Nucleus accumbens (tissue), 56 donors: ENCODE measurements around the gene IL17RA.
A peak's percentile ranks its signal among the peaks of the same experiment; 100 is the strongest.

Source experiments
- DNase-seq, 56 donors: peaks; one replicate each; lab custom pipeline; 2025; lab: John Stamatoyannopoulos, UW

Gene IL17RA

GRCh38 chr22:17084554-17085276 lies at the start of gene IL17RA:
TSS of gene IL17RA (plus strand) at chr22:17085000. CDS start at chr22:17085092, 92 bp downstream.
- peak in 53 of 56 donors; percentile 10 to 79 (median 54) for DNase-seq

- peak in 7 of 56 donors; percentile 6 to 24 (median 15) for DNase-seq
These were observed 49.6 kb upstream of the IL17RA start for GRCh38 chr22:17035246-17035645.

GRCh38 chr22:17035976-17036841 lies 48.6 kb upstream of the IL17RA start:
- peak in 38 of 56 donors; percentile 21 to 62 (median 40) for DNase-seq

- peak in 21 of 56 donors; percentile 4 to 58 (median 23) for DNase-seq
These were observed 47.7 kb upstream of the IL17RA start for GRCh38 chr22:17036842-17037711.

- no peak for DNase-seq
These were observed 41.3 kb upstream of the IL17RA start for GRCh38 chr22:17043521-17043920.

GRCh38 chr22:17046566-17047348 lies 38.0 kb upstream of the IL17RA start:
- DNase-seq: no peak

- DNase-seq: no peak
These were observed 37.1 kb upstream of the IL17RA start for GRCh38 chr22:17047656-17048055.

- no peak for DNase-seq
These were observed 28.7 kb upstream of the IL17RA start for GRCh38 chr22:17056058-17056457.

- DNase-seq: no peak
These were observed 28.0 kb upstream of the IL17RA start for GRCh38 chr22:17056807-17057206.

GRCh38 chr22:17057959-17058814 lies 26.6 kb upstream of the IL17RA start:
- DNase-seq: peak in 48 of 56 donors; percentile 13 to 81 (median 43)

- DNase-seq: no peak
These were observed 24.7 kb upstream of the IL17RA start for GRCh38 chr22:17060126-17060525.

GRCh38 chr22:17063411-17064106 lies 21.2 kb upstream of the IL17RA start:
- DNase-seq: peak in 1 of 56 donors; percentile 21

GRCh38 chr22:17064498-17065100 lies 20.2 kb upstream of the IL17RA start:
- no peak for DNase-seq

GRCh38 chr22:17065433-17065832 lies 19.4 kb upstream of the IL17RA start:
- DNase-seq: no peak

GRCh38 chr22:17072877-17073276 lies 11.9 kb upstream of the IL17RA start:
- no peak for DNase-seq

GRCh38 chr22:17074648-17075002 lies 10.2 kb upstream of the IL17RA start:
- no peak for DNase-seq

GRCh38 chr22:17077255-17077654 lies 7.5 kb upstream of the IL17RA start:
- DNase-seq: no peak

GRCh38 chr22:17079572-17079971 lies 5.2 kb upstream of the IL17RA start:
- no peak for DNase-seq
